HK-2 (cell line): Measurements from ENCODE around the gene ATOSA.
A peak's percentile ranks its signal among the peaks of the same experiment; 100 is the strongest.

ENCODE experiments used
- DNase-seq: peaks from one replicate; pipeline ENCODE4 v3.0.0-alpha.2; 2018; ENCODE audit not compliant: unreplicated experiment

The ATOSA gene

GRCh38 chr15:52679232-52680040, at the start of gene ATOSA:
Gene ATOSA (minus strand): TSS chr15:52679388. CDS start chr15:52678021, 1,367 bp downstream.
- peak; percentile 79 for DNase-seq

- no peak for DNase-seq
Observed at GRCh38 chr15:52728899-52729298, 49.7 kb upstream of the ATOSA start.

GRCh38 chr15:52727815-52728214, 48.6 kb upstream of the ATOSA start:
- no peak for DNase-seq

GRCh38 chr15:52726195-52726594, 47.0 kb upstream of the ATOSA start:
- no peak for DNase-seq

GRCh38 chr15:52718551-52718950, 39.4 kb upstream of the ATOSA start:
- no peak for DNase-seq

GRCh38 chr15:52717924-52718323, 38.7 kb upstream of the ATOSA start:
- DNase-seq = no peak

- DNase-seq = no peak
Observed at GRCh38 chr15:52717481-52717880, 38.3 kb upstream of the ATOSA start.

- no peak for DNase-seq
Observed at GRCh38 chr15:52716536-52716935, 37.3 kb upstream of the ATOSA start.

GRCh38 chr15:52715411-52715810, 36.2 kb upstream of the ATOSA start:
- no peak for DNase-seq

GRCh38 chr15:52714968-52715367, 35.8 kb upstream of the ATOSA start:
- no peak for DNase-seq

- DNase-seq = no peak
Observed at GRCh38 chr15:52710708-52711389, 31.7 kb upstream of the ATOSA start.

- DNase-seq = no peak
Observed at GRCh38 chr15:52710050-52710707, 31.0 kb upstream of the ATOSA start.

- no peak for DNase-seq
Observed at GRCh38 chr15:52709187-52709981, 30.2 kb upstream of the ATOSA start.

- no peak for DNase-seq
Observed at GRCh38 chr15:52706091-52706490, 26.9 kb upstream of the ATOSA start.

- no peak for DNase-seq
Observed at GRCh38 chr15:52702390-52702789, 23.2 kb upstream of the ATOSA start.

GRCh38 chr15:52699457-52699856, 20.3 kb upstream of the ATOSA start:
- DNase-seq = no peak

- DNase-seq = no peak
Observed at GRCh38 chr15:52698514-52698913, 19.3 kb upstream of the ATOSA start.

GRCh38 chr15:52697051-52697450, 17.9 kb upstream of the ATOSA start:
- no peak for DNase-seq

GRCh38 chr15:52695154-52695553, 16.0 kb upstream of the ATOSA start:
- DNase-seq = no peak

GRCh38 chr15:52689562-52689961, 10.4 kb upstream of the ATOSA start:
- no peak for DNase-seq

- no peak for DNase-seq
Observed at GRCh38 chr15:52683580-52683979, 4.4 kb upstream of the ATOSA start.

- DNase-seq = no peak
Observed at GRCh38 chr15:52682781-52683180, 3.6 kb upstream of the ATOSA start.
